Activated naive CD4-positive, alpha-beta T cell (primary cell): ENCODE data around the gene KLHL29.

Experiments
- DNase-seq, 4 experiments: peaks; one replicate each; lab custom pipeline; 2025; lab: John Stamatoyannopoulos, UW

Gene KLHL29

GRCh38 chr2:23659328-23659727, 274.3 kb downstream of the KLHL29 start:
- DNase-seq, result no peak

- no peak for DNase-seq
These were observed 274.8 kb downstream of the KLHL29 start for GRCh38 chr2:23659773-23660172.

- no peak for DNase-seq
These were observed 275.3 kb downstream of the KLHL29 start for GRCh38 chr2:23660237-23660636.

- no peak for DNase-seq
These were observed 276.5 kb downstream of the KLHL29 start for GRCh38 chr2:23661276-23662050.

GRCh38 chr2:23662466-23662865, 277.5 kb downstream of the KLHL29 start:
- no peak for DNase-seq

GRCh38 chr2:23662941-23663920, 278.3 kb downstream of the KLHL29 start:
- no peak for DNase-seq

- no peak for DNase-seq
These were observed 279.2 kb downstream of the KLHL29 start for GRCh38 chr2:23664066-23664788.

GRCh38 chr2:23666241-23666979, 281.4 kb downstream of the KLHL29 start:
- no peak for DNase-seq

GRCh38 chr2:23666980-23667357, 282.0 kb downstream of the KLHL29 start:
- no peak for DNase-seq

GRCh38 chr2:23668756-23669304, 283.9 kb downstream of the KLHL29 start:
- no peak for DNase-seq

GRCh38 chr2:23669413-23670244, 284.6 kb downstream of the KLHL29 start:
- DNase-seq, result no peak

- DNase-seq, result no peak
These were observed 285.2 kb downstream of the KLHL29 start for GRCh38 chr2:23670245-23670592.

- no peak for DNase-seq
These were observed 288.1 kb downstream of the KLHL29 start for GRCh38 chr2:23673082-23673481.

- no peak for DNase-seq
These were observed 289.1 kb downstream of the KLHL29 start for GRCh38 chr2:23673830-23674679.

- DNase-seq, result no peak
These were observed 290.5 kb downstream of the KLHL29 start for GRCh38 chr2:23675506-23675905.

GRCh38 chr2:23677836-23678235, 292.9 kb downstream of the KLHL29 start:
- DNase-seq, result no peak

- no peak for DNase-seq
These were observed 294.1 kb downstream of the KLHL29 start for GRCh38 chr2:23679044-23679443.

GRCh38 chr2:23680951-23681350, 296.0 kb downstream of the KLHL29 start:
- no peak for DNase-seq

- DNase-seq, result no peak
These were observed 296.6 kb downstream of the KLHL29 start for GRCh38 chr2:23681356-23682140.
